Fibroblast of lung (primary cell): ENCODE data around the gene STXBP4.

Experiments used
- EZH2 ChIP-seq: IDR thresholded peaks from 2 replicates; pipeline ENCODE4 v1.5.1; 2012; ENCODE audit warnings: low read length, control low read depth, mild to moderate bottlenecking; ENCODE audit errors: missing control alignments
- TF ChIP-seq, protein P1 (sequence below), 2 donors: IDR thresholded peaks in 1 of 2; conservative IDR thresholded peaks in 1 of 2; 1 replicate in 1 of 2; 2 replicates in 1 of 2; pipeline ENCODE4 v1.5.1; 2011 to 2012; ENCODE audit warnings: low read length in 2 of 2, control low read depth in 1 of 2, inconsistent platforms in 1 of 2, low read depth in 1 of 2, mild to moderate bottlenecking in 1 of 2

GRCh38 chr17:55174133-55174532 is 205.6 kb downstream of the STXBP4 start:
- no peak for TF ChIP-seq EZH2
- TF ChIP-seq, protein P1, sequence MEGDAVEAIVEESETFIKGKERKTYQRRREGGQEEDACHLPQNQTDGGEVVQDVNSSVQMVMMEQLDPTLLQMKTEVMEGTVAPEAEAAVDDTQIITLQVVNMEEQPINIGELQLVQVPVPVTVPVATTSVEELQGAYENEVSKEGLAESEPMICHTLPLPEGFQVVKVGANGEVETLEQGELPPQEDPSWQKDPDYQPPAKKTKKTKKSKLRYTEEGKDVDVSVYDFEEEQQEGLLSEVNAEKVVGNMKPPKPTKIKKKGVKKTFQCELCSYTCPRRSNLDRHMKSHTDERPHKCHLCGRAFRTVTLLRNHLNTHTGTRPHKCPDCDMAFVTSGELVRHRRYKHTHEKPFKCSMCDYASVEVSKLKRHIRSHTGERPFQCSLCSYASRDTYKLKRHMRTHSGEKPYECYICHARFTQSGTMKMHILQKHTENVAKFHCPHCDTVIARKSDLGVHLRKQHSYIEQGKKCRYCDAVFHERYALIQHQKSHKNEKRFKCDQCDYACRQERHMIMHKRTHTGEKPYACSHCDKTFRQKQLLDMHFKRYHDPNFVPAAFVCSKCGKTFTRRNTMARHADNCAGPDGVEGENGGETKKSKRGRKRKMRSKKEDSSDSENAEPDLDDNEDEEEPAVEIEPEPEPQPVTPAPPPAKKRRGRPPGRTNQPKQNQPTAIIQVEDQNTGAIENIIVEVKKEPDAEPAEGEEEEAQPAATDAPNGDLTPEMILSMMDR (conservative IDR thresholded peaks at IDR 0.05 in 1 of 2, IDR thresholded peaks at IDR 0.05 in 1 of 2; ENCODE audit: low read depth in 1 of 2, low read length in 2 of 2) = no peak
